Right lung (tissue), 5 donors: ENCODE results near the gene FPR3. TPM values are rescaled to one million over a fixed set of nuclear protein-coding genes. Genes with fewer than 3 reads are reported as not detected.
"Not testable (repeated sequence)": the region's sequence is repeated elsewhere in the genome, so short reads cannot be mapped to it uniquely, and the experiment has no call there.

Experiments
- DNase-seq, 2 donors: peaks; one replicate each; pipeline ENCODE4 v3.0.0-alpha.2; 2013
- polyA plus RNA-seq, 5 donors: library from polyadenylated mRNA; unstranded; fragments of 120-200 nt; gene quantifications; one replicate each; pipeline versions ENCODE4 v1.2.1 to v1.2.3, GENCODE V29; 2013; ENCODE audit warnings: inconsistent platforms in 1 of 5, low replicate concordance in 1 of 5; ENCODE audit not compliant: insufficient read length in 5 of 5, insufficient read depth in 1 of 5

FPR3 gene
- polyA plus RNA-seq, 5 donors = 0.81 to 1.8 (median 1.0) TPM

DNA sequence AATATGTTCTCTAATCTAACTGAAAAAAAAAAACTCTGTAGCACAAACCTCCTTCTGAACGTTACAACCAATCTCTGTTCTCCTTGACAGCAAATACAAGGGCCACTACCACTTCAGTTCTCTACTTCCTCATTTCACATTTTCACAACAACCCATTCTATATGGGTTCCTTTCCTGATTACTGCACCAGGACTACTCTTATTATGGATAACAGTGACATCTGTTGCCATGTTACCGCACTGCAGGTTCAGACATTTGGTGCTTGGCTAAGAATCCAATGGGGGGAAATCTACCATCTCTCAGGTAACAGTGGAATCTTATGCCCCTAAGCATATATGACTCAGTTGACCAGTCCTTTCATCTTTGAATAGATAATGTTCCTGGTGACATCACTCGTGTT is 11.6 kb upstream of the FPR3 start:
- DNase-seq = no peak

DNA sequence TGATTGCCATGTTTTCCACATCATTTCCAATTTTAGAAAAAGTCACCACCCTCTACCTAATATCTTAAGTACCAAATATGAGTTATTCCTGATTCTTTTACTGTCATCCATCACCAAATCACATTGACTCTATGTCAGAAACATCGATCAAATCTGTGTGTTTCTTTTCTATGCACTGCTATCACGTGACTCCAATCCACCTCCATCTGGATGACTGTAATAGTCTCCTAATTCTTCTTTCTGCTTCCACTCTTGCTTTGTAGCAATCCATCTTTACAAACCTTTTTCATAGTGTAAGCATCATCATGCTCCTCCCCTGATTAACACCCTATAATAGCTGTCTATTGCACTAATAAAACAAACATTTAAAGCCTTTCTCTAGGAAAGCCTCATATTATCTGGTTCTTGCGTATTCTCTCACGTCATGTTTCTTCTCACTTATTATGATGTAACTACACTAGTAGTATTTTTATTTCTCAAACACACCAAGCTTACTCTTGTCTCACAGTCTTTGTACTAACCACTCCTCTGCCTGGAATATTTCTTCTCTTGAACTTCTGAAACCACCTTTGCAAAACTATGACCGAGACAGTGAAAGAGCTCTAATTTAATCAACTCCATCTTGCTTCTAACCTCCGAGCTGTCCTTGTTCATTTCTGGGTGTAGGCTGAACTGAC is 10.7 kb upstream of the FPR3 start:
- no peak for DNase-seq

GRCh38 chr19:51784922-51785690 is 9.9 kb upstream of the FPR3 start:
- DNase-seq = no peak

- DNase-seq = no peak
Observed at GRCh38 chr19:51786646-51787494, 8.1 kb upstream of the FPR3 start.

GRCh38 chr19:51788029-51788428 is 6.9 kb upstream of the FPR3 start:
- no peak for DNase-seq

GRCh38 chr19:51789061-51789795 is 5.7 kb upstream of the FPR3 start:
- DNase-seq = no peak

GRCh38 chr19:51792932-51793331 is 2.0 kb upstream of the FPR3 start:
- DNase-seq = no peak

GRCh38 chr19:51793994-51794393 is 963 bp upstream of the FPR3 start:
- no peak for DNase-seq

- DNase-seq = no peak
Observed at GRCh38 chr19:51796195-51796679, 1.3 kb downstream of the FPR3 start.

DNA sequence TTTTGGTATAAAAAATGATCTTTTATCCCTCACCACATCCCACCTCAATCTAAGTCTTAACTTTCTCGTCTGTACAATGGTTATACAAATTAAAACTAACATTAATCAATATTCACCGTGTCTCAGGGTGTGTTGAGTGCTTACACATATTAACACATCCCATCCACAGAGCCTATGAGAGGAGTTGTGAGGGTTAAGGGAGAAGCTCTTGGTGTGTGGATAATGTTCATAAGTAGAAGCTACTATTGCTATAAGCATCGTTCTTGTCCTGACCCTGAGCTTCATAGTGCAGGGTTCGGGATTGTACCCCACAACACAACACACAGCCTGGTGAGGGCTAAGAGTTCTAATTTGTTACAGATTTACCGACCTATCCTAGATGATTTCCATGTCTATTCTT is 2.5 kb downstream of the FPR3 start:
- no peak for DNase-seq

DNA sequence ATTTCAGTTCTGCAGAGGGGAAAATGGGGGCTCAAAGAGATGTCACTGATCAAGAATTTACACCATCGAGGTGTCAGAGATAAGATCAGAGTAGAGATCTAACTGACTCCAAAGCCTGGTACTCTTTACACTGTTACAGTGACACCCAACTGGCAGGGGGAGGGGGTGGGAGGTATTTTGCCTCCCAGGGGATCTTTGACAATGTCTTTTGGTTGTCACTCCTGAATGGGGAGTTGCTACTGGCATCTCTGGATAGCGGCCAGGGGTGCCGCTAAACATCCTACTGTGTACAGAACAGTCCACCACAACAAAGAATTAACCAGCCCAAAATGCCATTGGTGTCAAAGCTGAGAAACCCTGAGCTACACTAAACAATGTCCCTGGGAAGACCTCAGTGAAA is 3.1 kb downstream of the FPR3 start:
- DNase-seq = no peak

DNA sequence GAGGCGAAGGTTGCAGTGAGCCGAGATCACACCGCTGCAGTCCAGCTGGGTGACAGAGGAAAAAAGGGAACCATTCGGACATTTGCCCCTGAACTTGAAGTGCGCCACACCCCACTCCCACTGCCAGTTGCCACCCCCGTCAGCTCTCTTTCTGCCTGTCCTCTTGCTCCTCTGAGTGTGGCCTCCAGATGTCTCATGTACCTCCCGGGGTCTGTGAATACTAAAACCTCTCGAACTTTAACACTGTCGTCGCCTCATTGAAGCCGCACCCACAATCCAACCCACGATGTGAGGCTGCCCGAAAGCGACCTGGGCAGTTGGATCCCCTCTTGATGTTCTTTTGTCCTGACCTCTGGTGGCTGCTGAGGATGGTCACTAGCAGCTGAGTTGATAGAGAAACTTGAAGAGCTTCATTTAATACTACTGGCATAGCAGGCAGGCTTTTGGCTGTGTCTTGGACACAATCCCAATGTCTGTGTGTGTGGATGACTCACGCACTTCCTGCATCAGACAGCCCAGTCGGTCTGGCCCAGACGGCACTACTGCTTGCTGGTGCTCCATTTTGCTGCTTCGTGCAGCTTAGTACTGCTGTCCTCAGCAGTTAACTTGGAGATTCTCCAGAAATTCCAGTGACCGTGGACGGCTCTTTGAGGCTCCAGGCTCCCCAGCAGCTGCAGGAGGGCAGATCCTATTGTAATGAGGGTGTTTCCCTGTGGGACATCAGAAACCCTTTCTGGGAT is 4.2 kb downstream of the FPR3 start:
- peak; percentile 82 to 88 for DNase-seq

- no peak for DNase-seq
Observed at GRCh38 chr19:51799774-51800472, 5.0 kb downstream of the FPR3 start.

DNA sequence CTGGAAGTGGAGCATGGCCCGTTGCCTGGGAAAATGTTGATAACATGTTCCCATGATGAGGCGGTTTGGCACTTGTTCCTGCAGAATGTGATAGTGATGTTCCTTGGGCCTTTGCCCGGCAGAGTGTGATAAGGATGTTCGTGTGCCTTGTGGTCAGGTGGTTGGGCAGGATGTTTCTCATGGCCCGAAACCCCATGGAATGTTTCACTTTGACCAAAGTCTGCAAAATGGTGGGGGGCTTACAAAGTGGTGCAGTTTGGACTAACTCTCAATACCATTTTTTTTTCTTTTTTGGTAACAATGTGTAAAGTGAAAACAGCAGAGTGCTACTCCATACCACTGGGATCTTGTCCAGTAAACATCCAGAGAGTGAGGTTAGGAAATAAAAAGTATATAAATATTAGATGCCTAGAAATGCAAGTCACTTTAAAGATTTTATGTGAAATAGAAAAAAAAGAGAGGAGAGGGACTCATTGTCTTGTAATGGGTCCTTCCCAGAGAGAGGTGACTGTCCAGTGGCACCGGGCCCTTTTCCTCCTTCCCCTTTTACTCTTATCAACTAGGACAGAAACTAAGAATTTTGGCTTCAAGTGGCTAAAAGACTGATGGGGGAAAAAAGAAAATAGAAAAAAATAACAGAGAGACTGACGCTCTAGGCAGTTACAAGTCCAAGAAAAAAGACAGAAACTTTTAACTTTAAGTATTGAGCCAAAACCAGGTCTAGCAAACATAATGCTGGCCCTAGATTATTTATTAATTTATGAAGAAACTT is 5.7 kb downstream of the FPR3 start:
- DNase-seq = peak; percentile 74 to 75

DNA sequence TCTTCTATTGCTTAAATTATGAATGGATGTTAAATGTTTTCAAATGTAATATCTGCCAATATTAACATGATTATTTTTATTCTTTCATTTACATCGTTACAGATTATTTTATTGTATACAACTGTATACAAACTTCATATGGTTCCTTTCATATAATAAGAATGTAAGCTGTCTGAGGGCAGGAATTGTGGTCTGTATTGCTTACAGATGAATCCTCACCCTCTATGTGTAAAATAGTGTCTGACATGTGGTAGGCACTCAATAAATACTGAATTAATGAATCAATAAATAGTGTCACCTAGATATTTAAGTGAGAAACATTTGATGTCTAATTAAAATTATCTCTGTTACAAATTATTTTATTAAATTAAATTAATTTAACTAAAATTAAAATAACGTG is 7.8 kb downstream of the FPR3 start:
- no peak for DNase-seq

DNA sequence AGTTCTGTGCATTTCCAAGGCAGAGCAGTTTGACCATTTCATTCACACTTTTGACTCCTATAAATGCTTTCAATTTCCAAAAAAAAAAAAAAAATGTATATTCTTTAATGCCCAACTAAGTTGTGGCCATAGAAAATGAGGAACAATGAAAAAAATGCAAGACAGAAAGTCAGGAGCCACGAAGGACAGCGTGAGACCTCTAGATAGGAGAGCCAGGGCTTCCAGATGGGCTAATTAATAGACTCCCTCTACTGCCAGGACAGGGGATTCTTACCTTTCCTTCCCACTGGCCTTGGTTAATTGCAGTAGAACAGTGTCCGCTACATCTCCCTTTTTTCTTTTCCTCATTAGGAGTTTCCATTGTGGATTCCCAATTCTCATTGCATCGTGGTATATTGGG is 8.6 kb downstream of the FPR3 start:
- DNase-seq = no peak

DNA sequence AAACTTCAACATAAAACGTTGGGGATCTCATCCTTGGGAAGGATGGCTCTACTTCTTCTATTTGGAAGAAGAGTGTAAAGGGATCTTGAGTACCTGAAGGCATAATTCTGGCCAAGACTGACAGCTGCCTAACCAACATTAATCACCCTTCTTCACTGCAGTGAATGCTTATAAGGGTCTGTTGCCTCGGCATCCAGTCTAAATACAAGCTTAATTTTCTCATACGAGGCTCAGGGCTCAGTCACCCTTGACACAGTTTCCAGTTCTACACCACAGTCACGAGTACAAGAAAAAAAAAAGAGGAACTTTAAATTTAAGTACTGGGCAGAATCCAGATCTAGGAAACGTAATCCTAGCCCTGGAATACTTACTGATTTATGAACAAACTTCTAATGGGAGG is 9.0 kb downstream of the FPR3 start:
- no peak for DNase-seq

- DNase-seq = not testable (repeated sequence)
Observed at GRCh38 chr19:51804789-51805188, 9.8 kb downstream of the FPR3 start.

DNA sequence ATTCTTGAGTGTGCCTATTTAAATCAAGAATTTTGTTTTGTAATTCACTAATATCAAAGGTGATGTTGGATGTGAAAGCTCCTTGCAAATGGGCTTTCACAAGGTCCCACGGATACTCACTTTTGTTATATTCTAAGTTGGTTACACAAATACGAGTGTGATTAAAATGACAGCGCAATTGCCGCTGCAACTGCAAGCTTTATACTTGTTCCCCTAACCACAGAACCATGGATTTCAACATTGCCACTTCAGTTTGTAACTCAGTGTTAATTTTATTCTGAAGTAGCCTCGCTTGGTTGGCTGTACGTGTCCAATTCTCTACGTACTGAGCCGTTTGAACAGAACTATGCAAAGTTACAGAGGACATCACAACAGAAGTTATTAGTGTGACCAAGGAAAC is 10.4 kb downstream of the FPR3 start:
- not testable (repeated sequence) for DNase-seq
